K562 (cell line): Measurements from ENCODE around the gene OLR1. TPM values are rescaled to one million over a fixed set of nuclear protein-coding genes. Genes with fewer than 3 reads are reported as not detected.

ENCODE experiments used
- ATAC-seq: fragments of 200-7000 bp; cut with Tn5 transposase; 3 replicates; pipeline ENCODE4 v1.9.1; 2020; ENCODE audit warnings: moderate library complexity
- BruUV-seq: library from RNA; stranded (reverse); fragments of 400-500 nt; replicated peaks from 2 replicates; lab custom pipeline; 2021; lab: Mats Ljungman, UMichigan
- CTCF ChIA-PET: fragments of 300-600 bp; formaldehyde crosslinking; extraction: SDS; loops from one replicate; lab custom pipeline; 2021; ENCODE audit warnings: low intra/inter-chr PET ratio; lab: Yijun Ruan, JAX
- POLR2A ChIA-PET: fragments of 300-600, 350-650 bp; sonication (Branson Sonifier 250); formaldehyde crosslinking; extraction: SDS; loops from one replicate; lab custom pipeline; 2021; ENCODE audit warnings: antibody characterized with exemption, inconsistent platforms; lab: Yijun Ruan, JAX
- DNase-seq, 4 experiments: peaks; one replicate each; pipeline versions ENCODE4 v3.0.0 to v3.0.0-alpha.2; 2011 to 2018; ENCODE audit warnings: low spot score in 3 of 4, mixed read lengths in 3 of 4; ENCODE audit errors: extremely low read depth in 1 of 4
- FAIRE-seq: peaks from 2 replicates; lab custom pipeline; 2011; peaks lifted over from hg19 to GRCh38; lab: Jason Lieb, UNC
- H2AFZ ChIP-seq: 2 replicates; pipeline ENCODE4 v1.6.0; 2011; ENCODE audit warnings: low read depth, low read length, control low read depth, inconsistent platforms
- H3K27ac ChIP-seq: fragments of 200-600 bp; 3 replicates; pipeline ENCODE4 v1.8.0; 2011; ENCODE audit warnings: low read depth, mild to moderate bottlenecking, control low read depth, inconsistent platforms, low read length, moderate library complexity, mixed read lengths; ENCODE audit errors: extremely low read depth
- H3K27me3 ChIP-seq, 2 experiments: fragments of 300-600 bp in 1 of 2; 2 replicates in 1 of 2; 3 replicates in 1 of 2; pipeline versions ENCODE4 v1.6.0 to v1.8.0; 2011; ENCODE audit warnings: inconsistent platforms in 2 of 2, low read length in 2 of 2, mild to moderate bottlenecking in 1 of 2, mixed read lengths in 1 of 2, moderate library complexity in 1 of 2; ENCODE audit not compliant: control insufficient read depth in 2 of 2, insufficient read depth in 2 of 2
- H3K36me3 ChIP-seq: fragments of 300-600 bp; 3 replicates; pipeline ENCODE4 v1.8.0; 2011; ENCODE audit warnings: mild to moderate bottlenecking, low read length, inconsistent platforms; ENCODE audit not compliant: control insufficient read depth, insufficient read depth
- H3K4me1 ChIP-seq, 2 experiments: fragments of 200-600 bp in 1 of 2; replicated peaks in 1 of 2; 2 replicates in 1 of 2; 3 replicates in 1 of 2; pipeline versions ENCODE4 v1.5.1 to v1.8.0; 2011; ENCODE audit warnings: inconsistent platforms in 2 of 2, low read length in 2 of 2, mild to moderate bottlenecking in 1 of 2, mixed read lengths in 1 of 2, moderate library complexity in 1 of 2; ENCODE audit not compliant: control insufficient read depth in 2 of 2, insufficient read depth in 2 of 2
- H3K4me2 ChIP-seq: 2 replicates; pipeline ENCODE4 v1.6.1; 2011; ENCODE audit warnings: low read length, control low read depth, inconsistent platforms, mixed read lengths; ENCODE audit not compliant: insufficient read depth
- H3K4me3 ChIP-seq: fragments of 200-600 bp; sonication (generic), shearing (Covaris generic); 2 replicates; pipeline ENCODE4 v1.5.1; 2016; ENCODE audit warnings: control low read depth, inconsistent platforms
- H3K79me2 ChIP-seq: fragments of 200-600 bp; 3 replicates; pipeline ENCODE4 v1.8.0; 2011; ENCODE audit warnings: low read length, inconsistent platforms; ENCODE audit not compliant: control insufficient read depth, insufficient read depth
- H3K9ac ChIP-seq, 2 experiments: 2 replicates each; pipeline versions ENCODE4 v1.6.0 to v1.6.1; 2011; ENCODE audit warnings: low read depth in 2 of 2, low read length in 2 of 2, control low read depth in 1 of 2, inconsistent platforms in 1 of 2, mild to moderate bottlenecking in 1 of 2, mixed read lengths in 1 of 2; ENCODE audit not compliant: insufficient read depth in 1 of 2
- H3K9me1 ChIP-seq: one replicate; pipeline ENCODE4 v1.6.0; 2011; ENCODE audit warnings: inconsistent platforms, mild to moderate bottlenecking, low read length, moderate library complexity; ENCODE audit not compliant: control insufficient read depth, insufficient read depth
- H3K9me3 ChIP-seq: replicated peaks from 2 replicates; pipeline ENCODE4 v1.5.1; 2011; ENCODE audit warnings: low read depth, low read length, inconsistent platforms; ENCODE audit not compliant: control insufficient read depth, insufficient read depth
- H4K20me1 ChIP-seq: replicated peaks from 2 replicates; pipeline ENCODE4 v1.6.1; 2011; ENCODE audit warnings: low read length, inconsistent platforms, mixed read lengths; ENCODE audit not compliant: control insufficient read depth, insufficient read depth
- ARNT ChIP-seq, 2 experiments: fragments of 450-650 bp; IDR thresholded peaks; 2 replicates each; pipeline ENCODE4 v1.6.1; 2016; ENCODE audit warnings: mild to moderate bottlenecking in 1 of 2
- CBFA2T3 ChIP-seq: fragments of 450-650 bp; IDR thresholded peaks from 2 replicates; pipeline ENCODE4 v1.6.1; 2017
- JUNB ChIP-seq: fragments of 450-650 bp; formaldehyde crosslinking; conservative IDR thresholded peaks from 2 replicates; pipeline ENCODE4 v1.4.0; 2020; ENCODE audit warnings: mild to moderate bottlenecking
- NCOA1 ChIP-seq: fragments of 450-650 bp; IDR thresholded peaks from 2 replicates; pipeline ENCODE4 v1.6.1; 2016; ENCODE audit warnings: low read depth
- ZNF584 ChIP-seq: fragments of 200-800 bp; sonication (Bioruptor generic); IDR thresholded peaks from 2 replicates; pipeline ENCODE4 v1.6.1; 2016; ENCODE audit warnings: low read depth, mild to moderate bottlenecking, missing genetic modification characterization, missing compliant biosample characterization
- ZZZ3 ChIP-seq: fragments of 450-650 bp; IDR thresholded peaks from 2 replicates; pipeline ENCODE4 v1.6.1; 2016; ENCODE audit warnings: antibody characterized with exemption, mild to moderate bottlenecking, moderate library complexity
- WGBS: fragments of 100-300 bp; shearing (Covaris generic); methylation state at CpG from one replicate; pipeline ENCODE4 v1.1.6; 2016; ENCODE audit warnings: low coverage, mixed read lengths; ENCODE audit not compliant: insufficient coverage; ENCODE audit errors: missing lambda C conversion rate; 5-methylcytosine and 5-hydroxymethylcytosine counted together
- in situ Hi-C: fragments of 300-500 bp; cut with MboI; formaldehyde crosslinking; loops from 4 replicates; pipeline ENCODE4 v1.15.0; 2018; ENCODE audit warnings: inconsistent platforms, mixed read lengths
- intact Hi-C: fragments of 100-400 bp; cut with micrococcal nuclease; formaldehyde crosslinking; loops from 2 replicates; pipeline ENCODE4 v1.14.2; 2022
- polyA plus RNA-seq, 8 experiments: library from polyadenylated mRNA; depleted of rRNA in 4 of 8; stranded (reverse) in 5 of 8; unstranded in 3 of 8; fragments of >200 nt; fragmentation: Nextera tagmentation in 2 of 8; fragmentation: Illumina TruSeq in 1 of 8; extraction: Ambion mirVana in 2 of 8; extraction: Trizol in 1 of 8; gene quantifications; 2 replicates each; pipeline versions ENCODE4 v1.2.1 to v1.2.3, GENCODE V29; 2011 to 2014; ENCODE audit warnings: inconsistent platforms in 1 of 8, missing spikeins in 1 of 8
- total RNA-seq, 7 experiments: library from RNA; depleted of rRNA in 6 of 7; stranded (reverse); fragments of >200 nt in 6 of 7; fragmentation: Illumina TruSeq in 2 of 7; extraction: Trizol in 2 of 7; gene quantifications; 2 replicates each; pipeline versions ENCODE4 v1.2.1 to v1.2.3, GENCODE V29; 2011 to 2021; ENCODE audit warnings: low replicate concordance in 1 of 7
- TF ChIP-seq, protein P1 (sequence below), 2 experiments: fragments of 450-650 bp; IDR thresholded peaks; 2 replicates each; pipeline ENCODE4 v1.6.1; 2016; ENCODE audit warnings: mild to moderate bottlenecking in 2 of 2, borderline replicate concordance in 1 of 2, low read depth in 1 of 2, moderate library complexity in 1 of 2

The OLR1 gene
- total and polyA plus RNA-seq, 9 of the 15 experiments (the other 6 are each of a cell fraction or from before 2014, with no cell fraction given), result not detected

- ATAC-seq, result no peak
- Histone ChIP-seq H3K4me2 (no peak overlapping the region; the same call in 1 of the 2 replicates), H4K20me1 (no peaks in the 10 kb centered on the region), H3K4me1 (peaks cover 0 to 5% of the 10 kb centered on the region in 2 experiments; a peak in 2 of 5 replicates), H3K27me3 (no peaks in the 10 kb centered on the region; a peak in 2 of 5 replicates), H3K9ac (no peak overlapping the region), H3K79me2 (no peaks in the 10 kb centered on the region), H3K4me3 (no peak overlapping the region), H2AFZ (peak overlapping the region; percentile 44), H3K27ac (no peak overlapping the region), H3K36me3 (no peaks in the 10 kb centered on the region), H3K9me1 (no peaks in the 10 kb centered on the region), H3K9me3 (no peaks in the 10 kb centered on the region)
- TF ChIP-seq ZNF584 (CRISPR knock-in tag) (no peak), ARNT (IDR thresholded peaks at IDR 0.05) (no peak), ZZZ3 (no peak), CBFA2T3 (no peak), NCOA1 (no peak), JUNB (CRISPR knock-in tag) (no peak)
- intact Hi-C loops, result no loop called here
- no TSS peak for BruUV-seq
- no peak for DNase-seq
- POLR2A ChIA-PET, result interaction anchor here (0.7 kb wide), 1 partner anchor 10 kb away, joined by 3 read pairs; no protein-coding TSS in a partner anchor
- WGBS, result 15% methylated on average over 13 of the region's 15 CpGs
- no peak for FAIRE-seq
- in situ Hi-C loops, result no loop called here
- CTCF ChIA-PET, result interaction anchor here (0.5 kb wide), 1 partner anchor 1020 kb away, joined by 4 read pairs; no protein-coding TSS in a partner anchor
These were observed 56.6 kb downstream of the OLR1 start for GRCh38 chr12:10115311-10115710.

GRCh38 chr12:10113920-10114319 is 58.0 kb downstream of the OLR1 start:
- Histone ChIP-seq H3K27ac (no peak overlapping the region), H4K20me1 (no peaks in the 10 kb centered on the region), H3K36me3 (no peaks in the 10 kb centered on the region), H3K9ac (no peak overlapping the region), H3K4me2 (no peak overlapping the region), H3K9me3 (no peaks in the 10 kb centered on the region), H3K4me3 (no peak overlapping the region), H3K27me3 (no peaks in the 10 kb centered on the region; a peak in 2 of 5 replicates), H3K79me2 (no peaks in the 10 kb centered on the region), H2AFZ (no peak overlapping the region), H3K4me1 (peaks cover 0 to 5% of the 10 kb centered on the region in 2 experiments; a peak in 2 of 5 replicates), H3K9me1 (no peaks in the 10 kb centered on the region)
- 0% methylated on average over 1 of the region's 1 CpG for WGBS
- BruUV-seq, result no TSS peak
- intact Hi-C loops (no loop called here), in situ Hi-C loops (no loop called here)
- ChIA-PET CTCF (no interaction called here), POLR2A (no interaction called here)
- DNase-seq (no peak), FAIRE-seq (no peak), ATAC-seq (no peak)
- TF ChIP-seq, protein P1, sequence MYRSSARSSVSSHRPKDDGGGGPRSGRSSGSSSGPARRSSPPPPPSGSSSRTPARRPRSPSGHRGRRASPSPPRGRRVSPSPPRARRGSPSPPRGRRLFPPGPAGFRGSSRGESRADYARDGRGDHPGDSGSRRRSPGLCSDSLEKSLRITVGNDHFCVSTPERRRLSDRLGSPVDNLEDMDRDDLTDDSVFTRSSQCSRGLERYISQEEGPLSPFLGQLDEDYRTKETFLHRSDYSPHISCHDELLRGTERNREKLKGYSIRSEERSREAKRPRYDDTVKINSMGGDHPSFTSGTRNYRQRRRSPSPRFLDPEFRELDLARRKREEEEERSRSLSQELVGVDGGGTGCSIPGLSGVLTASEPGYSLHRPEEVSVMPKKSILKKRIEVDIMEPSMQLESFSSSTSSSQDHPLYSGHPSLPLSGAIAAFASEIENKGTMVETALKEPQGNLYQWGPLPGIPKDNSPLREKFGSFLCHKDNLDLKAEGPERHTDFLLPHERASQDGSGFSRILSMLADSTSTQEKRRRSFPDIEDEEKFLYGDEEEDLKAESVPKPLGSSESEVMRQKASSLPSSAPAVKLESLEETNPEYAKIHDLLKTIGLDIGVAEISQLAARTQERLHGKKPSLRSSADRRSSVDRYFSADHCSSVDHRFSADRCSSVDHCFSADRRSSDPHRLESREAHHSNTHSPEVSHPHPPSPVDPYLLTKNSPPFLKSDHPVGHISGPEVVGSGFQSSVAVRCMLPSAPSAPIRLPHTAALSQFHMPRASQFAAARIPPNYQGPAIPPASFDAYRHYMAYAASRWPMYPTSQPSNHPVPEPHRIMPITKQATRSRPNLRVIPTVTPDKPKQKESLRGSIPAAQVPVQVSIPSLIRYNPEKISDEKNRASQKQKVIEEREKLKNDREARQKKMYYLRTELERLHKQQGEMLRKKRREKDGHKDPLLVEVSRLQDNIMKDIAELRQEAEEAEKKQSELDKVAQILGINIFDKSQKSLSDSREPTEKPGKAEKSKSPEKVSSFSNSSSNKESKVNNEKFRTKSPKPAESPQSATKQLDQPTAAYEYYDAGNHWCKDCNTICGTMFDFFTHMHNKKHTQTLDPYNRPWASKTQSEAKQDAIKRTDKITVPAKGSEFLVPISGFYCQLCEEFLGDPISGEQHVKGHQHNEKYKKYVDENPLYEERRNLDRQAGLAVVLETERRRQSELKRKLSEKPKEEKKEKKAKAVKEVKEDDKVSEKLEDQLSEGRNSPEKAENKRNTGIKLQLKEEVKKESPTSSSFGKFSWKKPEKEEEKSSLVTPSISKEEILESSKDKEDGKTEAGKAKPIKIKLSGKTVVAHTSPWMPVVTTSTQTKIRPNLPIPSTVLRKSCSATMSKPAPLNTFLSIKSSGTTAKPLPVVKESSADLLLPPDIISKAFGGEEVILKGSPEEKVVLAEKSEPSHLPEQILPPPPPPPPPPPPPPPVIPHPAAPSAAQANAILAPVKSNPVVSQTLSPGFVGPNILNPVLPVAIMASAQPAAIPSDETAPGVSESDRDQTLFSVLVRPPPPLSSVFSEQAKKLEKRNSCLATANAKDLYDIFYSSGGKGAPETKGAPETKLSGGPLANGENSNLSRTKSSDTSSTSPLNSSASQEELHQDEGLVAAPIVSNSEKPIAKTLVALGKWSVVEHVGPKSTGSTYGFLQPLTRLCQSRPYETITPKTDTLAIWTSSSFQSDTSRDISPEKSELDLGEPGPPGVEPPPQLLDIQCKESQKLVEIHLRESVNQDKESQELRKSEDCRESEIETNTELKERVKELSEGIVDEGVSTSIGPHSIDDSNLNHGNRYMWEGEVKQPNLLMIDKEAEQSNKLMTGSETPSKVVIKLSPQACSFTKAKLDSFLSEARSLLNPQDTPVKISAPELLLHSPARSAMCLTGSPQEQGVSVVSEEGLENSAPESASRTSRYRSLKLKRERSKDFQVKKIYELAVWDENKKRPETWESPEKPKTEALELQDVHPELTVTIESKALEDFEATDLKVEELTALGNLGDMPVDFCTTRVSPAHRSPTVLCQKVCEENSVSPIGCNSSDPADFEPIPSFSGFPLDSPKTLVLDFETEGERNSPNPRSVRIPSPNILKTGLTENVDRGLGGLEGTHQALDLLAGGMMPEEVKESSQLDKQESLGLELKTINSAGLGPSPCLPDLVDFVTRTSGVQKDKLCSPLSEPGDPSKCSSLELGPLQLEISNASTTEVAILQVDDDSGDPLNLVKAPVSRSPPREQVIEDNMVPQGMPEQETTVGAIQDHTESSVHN (IDR thresholded peaks at IDR 0.05; ENCODE audit: borderline replicate concordance in 1 of 2, low read depth in 1 of 2), result no peak
